ENCODE measurements around the gene RASA1.

GRCh38 chr5:87278590-87279100, 11.0 kb downstream of the RASA1 start:
- TF ChIP-seq CTCF (IDR thresholded peaks at IDR 0.05; ENCODE audit: low read depth, low read length) (no peak), MAX (IDR thresholded peaks at IDR 0.05; ENCODE audit: low read depth, low read length) (no peak), POLR2A (IDR thresholded peaks at IDR 0.05; ENCODE audit: extremely low read depth, insufficient read length) (no peak), MYC (IDR thresholded peaks at IDR 0.05; ENCODE audit: low read depth, low read length) (no peak)
